ENCODE measurements around the gene ANXA2R. TPM values are rescaled to one million over a fixed set of nuclear protein-coding genes. Genes with fewer than 3 reads are reported as not detected.
"Not testable (repeated sequence)": the region's sequence is repeated elsewhere in the genome, so short reads cannot be mapped to it uniquely, and the experiment has no call there.

ANXA2R gene
- polyA plus RNA-seq, 1 donor from 2014 or later, result not detected

GRCh38 chr5:43061352-43062075, 21.4 kb upstream of the ANXA2R start:
- Histone ChIP-seq H3K79me2 (replicated peaks; ENCODE audit: insufficient read depth, low read length) (no peaks in the 10 kb centered on the region), H3K9me3 (ENCODE audit: low read length) (no peaks in the 10 kb centered on the region), H3K27ac (ENCODE audit: low read length) (no peak overlapping the region), H3F3A (ENCODE audit: insufficient read depth, low read length, poor library complexity, severe bottlenecking) (no peaks in the 10 kb centered on the region), H3K4me3 (ENCODE audit: low read length) (no peak overlapping the region), H3K9ac (ENCODE audit: low read length) (no peak overlapping the region), H3K36me3 (ENCODE audit: insufficient read depth, low read length) (no peaks in the 10 kb centered on the region), H4K20me1 (ENCODE audit: insufficient read depth) (no peaks in the 10 kb centered on the region), H3K4me2 (ENCODE audit: low read length) (no peak overlapping the region), H2AFZ (ENCODE audit: low read depth, low read length) (no peak overlapping the region), H3K9me2 (ENCODE audit: insufficient read depth, low read length) (no peaks in the 10 kb centered on the region), H3K27me3 (ENCODE audit: insufficient read depth, low read depth, low read length) (no peaks in the 10 kb centered on the region)
- TF ChIP-seq RAD21 (conservative IDR thresholded peaks at IDR 0.05), result no peak

- H3F3A ChIP-seq (ENCODE audit: insufficient read depth, low read length, poor library complexity, severe bottlenecking), result not testable (repeated sequence)
Measured at GRCh38 chr5:43060020-43060419, 19.9 kb upstream of the ANXA2R start.

GRCh38 chr5:43055098-43055497, 15.0 kb upstream of the ANXA2R start:
- H3F3A ChIP-seq (ENCODE audit: insufficient read depth, low read length, poor library complexity, severe bottlenecking), result not testable (repeated sequence)

More at GRCh38 chr5:43060020-43060419, 19.9 kb upstream of the ANXA2R start:
- H3K27me3 ChIP-seq (ENCODE audit: insufficient read depth, low read depth, low read length); H3K4me2 ChIP-seq (ENCODE audit: low read length); H3K79me2 ChIP-seq (replicated peaks; ENCODE audit: insufficient read depth, low read length); H4K20me1 ChIP-seq (ENCODE audit: insufficient read depth); H3K9ac ChIP-seq (ENCODE audit: low read length); H3K27ac ChIP-seq (ENCODE audit: low read length); H3K9me3 ChIP-seq (ENCODE audit: low read length); H3K36me3 ChIP-seq (ENCODE audit: insufficient read depth, low read length); H3K9me2 ChIP-seq (ENCODE audit: insufficient read depth, low read length); H2AFZ ChIP-seq (ENCODE audit: low read depth, low read length); H3K4me3 ChIP-seq (ENCODE audit: low read length): not testable (repeated sequence)

GRCh38 chr5:43051684-43052083, 11.6 kb upstream of the ANXA2R start:
- no peak overlapping the region for H3K4me2 ChIP-seq (ENCODE audit: low read length)
- H3K36me3 ChIP-seq (ENCODE audit: insufficient read depth, low read length), result no peaks in the 10 kb centered on the region
- H3K79me2 ChIP-seq (replicated peaks; ENCODE audit: insufficient read depth, low read length), result no peaks in the 10 kb centered on the region
- no peak for TF ChIP-seq EZH2 (IDR thresholded peaks at IDR 0.05; ENCODE audit: borderline replicate concordance, insufficient read depth, low read length, poor library complexity, severe bottlenecking)
- TF ChIP-seq POLR2AphosphoS5 (IDR thresholded peaks at IDR 0.05), result no peak
- no peak for TF ChIP-seq MXI1 (conservative IDR thresholded peaks at IDR 0.05; ENCODE audit: poor library complexity, severe bottlenecking)
- no peak for TF ChIP-seq CTCF (IDR thresholded peaks at IDR 0.05; ENCODE audit: poor library complexity, severe bottlenecking)
- no peak for TF ChIP-seq TAF1 (IDR thresholded peaks at IDR 0.05; ENCODE audit: low read depth)
- TF ChIP-seq RAD21 (conservative IDR thresholded peaks at IDR 0.05), result no peak
- no peak for TF ChIP-seq REST (IDR thresholded peaks at IDR 0.05; ENCODE audit: borderline replicate concordance)
- no peak for TF ChIP-seq EP300 (conservative IDR thresholded peaks at IDR 0.05; ENCODE audit: poor library complexity, severe bottlenecking)
- no peak for TF ChIP-seq SMC3 (conservative IDR thresholded peaks at IDR 0.05; ENCODE audit: poor library complexity)
- no peak overlapping the region for H3K9ac ChIP-seq (ENCODE audit: low read length)
- H4K20me1 ChIP-seq (ENCODE audit: insufficient read depth), result no peaks in the 10 kb centered on the region
- H2AFZ ChIP-seq (ENCODE audit: low read depth, low read length), result no peak overlapping the region
- H3K9me3 ChIP-seq (ENCODE audit: low read length), result no peaks in the 10 kb centered on the region
- H3K27me3 ChIP-seq (ENCODE audit: insufficient read depth, low read depth, low read length), result peaks cover 12% of the 10 kb centered on the region
- no peak overlapping the region for H3K27ac ChIP-seq (ENCODE audit: low read length)
- H3F3A ChIP-seq (ENCODE audit: insufficient read depth, low read length, poor library complexity, severe bottlenecking), result no peaks in the 10 kb centered on the region
- H3K4me3 ChIP-seq (ENCODE audit: low read length), result no peak overlapping the region
- H3K9me2 ChIP-seq (ENCODE audit: insufficient read depth, low read length), result no peaks in the 10 kb centered on the region

More at GRCh38 chr5:43055098-43055497, 15.0 kb upstream of the ANXA2R start:
- not testable (repeated sequence) for H3K27ac ChIP-seq (ENCODE audit: low read length); H3K4me2 ChIP-seq (ENCODE audit: low read length); H3K79me2 ChIP-seq (replicated peaks; ENCODE audit: insufficient read depth, low read length); H3K36me3 ChIP-seq (ENCODE audit: insufficient read depth, low read length); H3K9me2 ChIP-seq (ENCODE audit: insufficient read depth, low read length); H4K20me1 ChIP-seq (ENCODE audit: insufficient read depth); H3K9ac ChIP-seq (ENCODE audit: low read length); H3K9me3 ChIP-seq (ENCODE audit: low read length); H3K27me3 ChIP-seq (ENCODE audit: insufficient read depth, low read depth, low read length); H3K4me3 ChIP-seq (ENCODE audit: low read length); H2AFZ ChIP-seq (ENCODE audit: low read depth, low read length)

Data from neural cell (in vitro differentiated cells).